ENCODE results near the gene KCNAB2.

The KCNAB2 gene

DNA sequence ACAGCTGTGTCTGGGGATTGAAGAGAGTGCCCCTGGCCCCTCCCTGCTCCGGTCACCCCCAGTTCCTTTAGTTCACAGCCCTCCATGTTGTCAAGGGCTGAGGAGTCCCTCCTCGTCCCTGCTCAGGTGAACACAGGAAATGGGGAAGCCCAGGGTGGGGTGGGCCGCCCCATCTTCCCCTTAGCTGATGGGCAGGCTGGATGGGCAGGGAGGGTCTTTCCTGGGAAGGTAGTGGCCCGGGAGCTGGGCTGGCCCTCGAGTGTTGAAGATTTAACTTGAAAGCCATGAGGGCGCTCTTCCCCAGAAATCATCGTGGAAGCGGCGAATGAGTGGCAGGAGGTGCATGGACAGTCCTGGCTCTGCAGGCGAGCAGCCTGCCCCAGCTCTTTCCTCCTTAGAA lies 35.1 kb upstream of the KCNAB2 start (continued):
- TF ChIP-seq ZFP30 (CRISPR knock-in tag; IDR thresholded peaks at IDR 0.05) (no peak), ZNF8 (CRISPR knock-in tag; IDR thresholded peaks at IDR 0.05) (no peak)
- TF ChIP-seq, protein P1, sequence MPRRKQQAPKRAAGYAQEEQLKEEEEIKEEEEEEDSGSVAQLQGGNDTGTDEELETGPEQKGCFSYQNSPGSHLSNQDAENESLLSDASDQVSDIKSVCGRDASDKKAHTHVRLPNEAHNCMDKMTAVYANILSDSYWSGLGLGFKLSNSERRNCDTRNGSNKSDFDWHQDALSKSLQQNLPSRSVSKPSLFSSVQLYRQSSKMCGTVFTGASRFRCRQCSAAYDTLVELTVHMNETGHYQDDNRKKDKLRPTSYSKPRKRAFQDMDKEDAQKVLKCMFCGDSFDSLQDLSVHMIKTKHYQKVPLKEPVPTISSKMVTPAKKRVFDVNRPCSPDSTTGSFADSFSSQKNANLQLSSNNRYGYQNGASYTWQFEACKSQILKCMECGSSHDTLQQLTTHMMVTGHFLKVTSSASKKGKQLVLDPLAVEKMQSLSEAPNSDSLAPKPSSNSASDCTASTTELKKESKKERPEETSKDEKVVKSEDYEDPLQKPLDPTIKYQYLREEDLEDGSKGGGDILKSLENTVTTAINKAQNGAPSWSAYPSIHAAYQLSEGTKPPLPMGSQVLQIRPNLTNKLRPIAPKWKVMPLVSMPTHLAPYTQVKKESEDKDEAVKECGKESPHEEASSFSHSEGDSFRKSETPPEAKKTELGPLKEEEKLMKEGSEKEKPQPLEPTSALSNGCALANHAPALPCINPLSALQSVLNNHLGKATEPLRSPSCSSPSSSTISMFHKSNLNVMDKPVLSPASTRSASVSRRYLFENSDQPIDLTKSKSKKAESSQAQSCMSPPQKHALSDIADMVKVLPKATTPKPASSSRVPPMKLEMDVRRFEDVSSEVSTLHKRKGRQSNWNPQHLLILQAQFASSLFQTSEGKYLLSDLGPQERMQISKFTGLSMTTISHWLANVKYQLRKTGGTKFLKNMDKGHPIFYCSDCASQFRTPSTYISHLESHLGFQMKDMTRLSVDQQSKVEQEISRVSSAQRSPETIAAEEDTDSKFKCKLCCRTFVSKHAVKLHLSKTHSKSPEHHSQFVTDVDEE (CRISPR knock-in tag; IDR thresholded peaks at IDR 0.05) = no peak
- TF ChIP-seq, protein P2, sequence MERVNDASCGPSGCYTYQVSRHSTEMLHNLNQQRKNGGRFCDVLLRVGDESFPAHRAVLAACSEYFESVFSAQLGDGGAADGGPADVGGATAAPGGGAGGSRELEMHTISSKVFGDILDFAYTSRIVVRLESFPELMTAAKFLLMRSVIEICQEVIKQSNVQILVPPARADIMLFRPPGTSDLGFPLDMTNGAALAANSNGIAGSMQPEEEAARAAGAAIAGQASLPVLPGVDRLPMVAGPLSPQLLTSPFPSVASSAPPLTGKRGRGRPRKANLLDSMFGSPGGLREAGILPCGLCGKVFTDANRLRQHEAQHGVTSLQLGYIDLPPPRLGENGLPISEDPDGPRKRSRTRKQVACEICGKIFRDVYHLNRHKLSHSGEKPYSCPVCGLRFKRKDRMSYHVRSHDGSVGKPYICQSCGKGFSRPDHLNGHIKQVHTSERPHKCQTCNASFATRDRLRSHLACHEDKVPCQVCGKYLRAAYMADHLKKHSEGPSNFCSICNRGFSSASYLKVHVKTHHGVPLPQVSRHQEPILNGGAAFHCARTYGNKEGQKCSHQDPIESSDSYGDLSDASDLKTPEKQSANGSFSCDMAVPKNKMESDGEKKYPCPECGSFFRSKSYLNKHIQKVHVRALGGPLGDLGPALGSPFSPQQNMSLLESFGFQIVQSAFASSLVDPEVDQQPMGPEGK (CRISPR knock-in tag; IDR thresholded peaks at IDR 0.05; ENCODE audit: borderline replicate concordance) = no peak

DNA sequence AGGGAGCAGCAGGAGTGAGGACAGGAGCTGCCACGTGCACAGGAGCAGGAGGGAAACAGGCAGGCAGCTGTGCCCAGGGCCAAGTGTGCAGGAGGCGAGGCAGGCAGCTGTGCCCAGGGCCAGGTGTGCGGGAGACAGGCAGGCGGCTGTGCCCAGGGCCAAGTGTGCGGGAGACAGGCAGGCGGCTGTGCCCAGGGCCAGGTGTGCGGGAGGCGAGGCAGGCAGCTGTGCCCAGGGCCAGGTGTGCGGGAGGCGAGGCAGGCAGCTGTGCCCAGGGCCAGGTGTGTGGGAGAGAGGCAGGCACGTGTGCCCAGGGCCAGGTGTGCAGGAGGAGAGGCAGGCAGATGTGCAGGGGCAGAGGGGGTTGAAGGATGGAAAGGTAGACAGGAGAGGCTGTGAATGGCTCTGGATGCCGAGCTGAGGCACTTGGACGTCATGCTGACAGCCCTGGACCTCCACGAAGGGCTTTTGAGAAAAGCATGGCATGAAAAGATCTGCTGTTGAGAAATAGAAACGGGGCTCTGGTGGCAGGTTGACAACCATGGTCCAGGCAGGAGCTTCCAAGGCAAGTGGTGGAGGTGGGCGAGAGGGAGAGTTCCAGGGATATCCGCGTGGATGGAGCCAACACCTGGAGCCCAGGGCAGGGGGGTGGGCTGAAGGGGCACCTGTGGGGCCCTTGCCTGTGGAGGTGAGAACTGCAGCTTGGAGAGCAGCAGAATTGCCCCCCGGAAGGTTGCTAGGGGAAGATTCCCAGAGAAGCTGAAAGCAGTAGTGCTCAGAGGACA lies 34.3 kb upstream of the KCNAB2 start:
- no peak for TF ChIP-seq TOX (CRISPR knock-in tag; IDR thresholded peaks at IDR 0.05; ENCODE audit: borderline replicate concordance)
- no peak for TF ChIP-seq ESRRG (CRISPR knock-in tag; IDR thresholded peaks at IDR 0.05)
- TF ChIP-seq OSR1 (CRISPR knock-in tag; IDR thresholded peaks at IDR 0.05) = no peak
- TF ChIP-seq ZC3H10 (CRISPR knock-in tag; IDR thresholded peaks at IDR 0.05) = no peak
- TF ChIP-seq, protein P3, sequence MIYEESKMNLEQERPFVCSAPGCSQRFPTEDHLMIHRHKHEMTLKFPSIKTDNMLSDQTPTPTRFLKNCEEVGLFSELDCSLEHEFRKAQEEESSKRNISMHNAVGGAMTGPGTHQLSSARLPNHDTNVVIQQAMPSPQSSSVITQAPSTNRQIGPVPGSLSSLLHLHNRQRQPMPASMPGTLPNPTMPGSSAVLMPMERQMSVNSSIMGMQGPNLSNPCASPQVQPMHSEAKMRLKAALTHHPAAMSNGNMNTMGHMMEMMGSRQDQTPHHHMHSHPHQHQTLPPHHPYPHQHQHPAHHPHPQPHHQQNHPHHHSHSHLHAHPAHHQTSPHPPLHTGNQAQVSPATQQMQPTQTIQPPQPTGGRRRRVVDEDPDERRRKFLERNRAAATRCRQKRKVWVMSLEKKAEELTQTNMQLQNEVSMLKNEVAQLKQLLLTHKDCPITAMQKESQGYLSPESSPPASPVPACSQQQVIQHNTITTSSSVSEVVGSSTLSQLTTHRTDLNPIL (CRISPR knock-in tag; IDR thresholded peaks at IDR 0.05; ENCODE audit: low read depth) = no peak
- TF ChIP-seq BACH2 (CRISPR knock-in tag; IDR thresholded peaks at IDR 0.05; ENCODE audit: borderline replicate concordance) = no peak
- TF ChIP-seq, protein P4, sequence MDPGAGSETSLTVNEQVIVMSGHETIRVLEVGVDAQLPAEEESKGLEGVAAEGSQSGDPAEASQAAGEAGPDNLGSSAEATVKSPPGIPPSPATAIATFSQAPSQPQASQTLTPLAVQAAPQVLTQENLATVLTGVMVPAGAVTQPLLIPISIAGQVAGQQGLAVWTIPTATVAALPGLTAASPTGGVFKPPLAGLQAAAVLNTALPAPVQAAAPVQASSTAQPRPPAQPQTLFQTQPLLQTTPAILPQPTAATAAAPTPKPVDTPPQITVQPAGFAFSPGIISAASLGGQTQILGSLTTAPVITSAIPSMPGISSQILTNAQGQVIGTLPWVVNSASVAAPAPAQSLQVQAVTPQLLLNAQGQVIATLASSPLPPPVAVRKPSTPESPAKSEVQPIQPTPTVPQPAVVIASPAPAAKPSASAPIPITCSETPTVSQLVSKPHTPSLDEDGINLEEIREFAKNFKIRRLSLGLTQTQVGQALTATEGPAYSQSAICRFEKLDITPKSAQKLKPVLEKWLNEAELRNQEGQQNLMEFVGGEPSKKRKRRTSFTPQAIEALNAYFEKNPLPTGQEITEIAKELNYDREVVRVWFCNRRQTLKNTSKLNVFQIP (CRISPR knock-in tag; IDR thresholded peaks at IDR 0.05; ENCODE audit: borderline replicate concordance, low read depth) = no peak
- no peak for TF ChIP-seq ZFP30 (CRISPR knock-in tag; IDR thresholded peaks at IDR 0.05)
- no peak for TF ChIP-seq ARNTL (CRISPR knock-in tag; IDR thresholded peaks at IDR 0.05; ENCODE audit: borderline replicate concordance, low read depth)
- no peak for TF ChIP-seq TCF4 (CRISPR knock-in tag; IDR thresholded peaks at IDR 0.05; ENCODE audit: borderline replicate concordance)
- TF ChIP-seq RARB (CRISPR knock-in tag; IDR thresholded peaks at IDR 0.05) = no peak
- TF ChIP-seq, protein P2 (CRISPR knock-in tag; IDR thresholded peaks at IDR 0.05; ENCODE audit: borderline replicate concordance) = no peak
- no peak for ATAC-seq

DNA sequence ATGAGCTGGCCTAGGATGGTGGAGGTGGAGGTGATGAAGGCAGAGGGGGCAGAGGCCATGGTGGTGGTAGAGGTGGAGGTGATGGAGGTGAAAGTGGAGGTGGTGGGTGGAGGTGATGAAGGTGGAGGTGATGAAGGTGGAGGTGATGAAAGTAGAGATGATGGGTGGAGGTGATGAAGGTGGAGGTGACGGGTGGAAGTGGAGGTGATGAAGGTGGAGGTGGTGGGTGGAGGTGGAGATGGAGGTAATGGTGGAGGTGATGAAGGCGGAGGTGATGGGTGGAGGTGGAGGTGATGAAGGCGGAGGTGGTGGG lies 33.8 kb upstream of the KCNAB2 start:
- ATAC-seq = no peak
- TF ChIP-seq PPARA (CRISPR knock-in tag; IDR thresholded peaks at IDR 0.05; ENCODE audit: borderline replicate concordance) (no peak), ZFP30 (CRISPR knock-in tag; IDR thresholded peaks at IDR 0.05) (no peak), CSDC2 (CRISPR knock-in tag; IDR thresholded peaks at IDR 0.05) (no peak), GLIS3 (CRISPR knock-in tag; IDR thresholded peaks at IDR 0.05) (no peak), ZC3H10 (CRISPR knock-in tag; IDR thresholded peaks at IDR 0.05) (no peak), ESRRG (CRISPR knock-in tag; IDR thresholded peaks at IDR 0.05) (no peak), ZFP3 (CRISPR knock-in tag; IDR thresholded peaks at IDR 0.05) (no peak), ZNF565 (CRISPR knock-in tag; conservative IDR thresholded peaks at IDR 0.05; ENCODE audit: low read depth) (no peak)
- TF ChIP-seq, protein P2 (CRISPR knock-in tag; IDR thresholded peaks at IDR 0.05; ENCODE audit: borderline replicate concordance) = no peak

All from SK-N-SH treated with all-trans-retinoic acid at 6 μM for 48 hours (cell line).